ENCODE data around the gene SPATA4. TPM values are rescaled to one million over a fixed set of nuclear protein-coding genes. Genes with fewer than 3 reads are reported as not detected.
"Not testable (repeated sequence)": the region's sequence is repeated elsewhere in the genome, so short reads cannot be mapped to it uniquely, and the experiment has no call there.

Gene SPATA4
- 1.3 TPM in 1 of 2 replicates, not detected in the other for total RNA-seq
- polyA plus RNA-seq (2012), result 0.38 TPM

DNA sequence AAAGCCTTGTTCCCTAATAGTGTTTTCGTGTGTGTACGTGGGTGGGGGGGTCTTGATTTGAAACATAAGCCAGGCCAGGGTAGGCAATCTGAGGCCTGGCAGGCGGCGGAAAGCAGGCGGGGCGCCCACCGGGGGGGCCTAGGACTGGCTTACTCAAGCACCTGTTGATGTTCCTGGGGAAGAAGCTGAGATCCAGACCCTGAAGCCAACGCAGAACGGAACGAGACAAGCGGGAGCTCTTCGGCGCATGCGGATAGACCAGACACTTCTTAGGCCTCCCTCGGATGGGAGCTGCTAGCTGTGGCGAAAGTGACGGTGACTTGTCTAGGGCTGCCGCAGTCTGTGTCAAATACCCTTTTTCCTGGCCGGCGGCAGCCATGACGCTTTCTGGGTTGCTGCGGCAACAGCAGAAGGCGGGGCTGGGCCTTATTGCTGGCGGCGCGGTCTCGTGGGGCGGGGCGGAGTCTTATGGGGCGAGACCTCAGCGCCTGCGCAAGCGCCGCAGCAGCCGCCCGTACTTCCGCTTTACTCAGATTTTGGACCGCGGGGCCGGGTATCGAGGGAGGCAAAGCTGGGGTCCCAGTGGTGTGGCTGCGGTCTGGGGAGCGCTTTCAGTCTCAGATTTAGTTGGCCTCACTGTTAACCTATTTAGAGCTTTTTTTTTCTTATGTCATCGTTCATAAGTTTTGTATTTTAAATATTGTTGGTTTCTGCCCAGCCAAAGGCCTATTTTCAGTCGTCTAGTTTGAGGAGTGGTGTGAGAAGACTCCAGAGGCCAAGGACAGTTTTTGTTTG, at the start of gene SPATA4:
TSS of gene SPATA4 (minus strand) at position 402 of the 795 bp plus-strand sequence. CDS start at position 379, 23 bp downstream.
- DNase-seq (ENCODE audit: low read depth), result peak; percentile 94

- DNase-seq (ENCODE audit: low read depth), result no peak
Observed at GRCh38 chr4:176242764-176243347, 47.5 kb upstream of the SPATA4 start.

- DNase-seq (ENCODE audit: low read depth), result no peak
Observed at GRCh38 chr4:176241703-176242102, 46.3 kb upstream of the SPATA4 start.

DNA sequence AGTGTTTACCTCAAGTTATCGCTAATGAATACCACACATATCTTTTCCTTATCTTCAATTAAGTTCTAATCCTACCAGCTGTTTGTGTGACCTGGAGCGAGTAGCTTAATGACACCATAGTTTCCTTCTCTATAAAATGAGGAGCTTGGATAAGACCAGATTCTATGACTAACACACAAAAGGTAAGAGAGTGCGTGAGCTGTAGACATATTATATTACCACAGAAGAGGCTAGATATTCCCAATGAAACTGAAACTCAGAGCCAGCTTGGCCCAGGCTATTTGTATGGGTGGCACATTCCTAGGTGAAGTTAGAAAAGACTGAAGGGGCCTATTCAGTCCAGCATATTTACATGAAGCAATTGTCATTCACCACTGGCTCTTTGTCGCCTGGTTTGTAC, 43.4 kb upstream of the SPATA4 start:
- DNase-seq (ENCODE audit: low read depth), result peak; percentile 63

GRCh38 chr4:176238157-176238610, 42.8 kb upstream of the SPATA4 start:
- DNase-seq (ENCODE audit: low read depth), result peak; percentile 73

DNA sequence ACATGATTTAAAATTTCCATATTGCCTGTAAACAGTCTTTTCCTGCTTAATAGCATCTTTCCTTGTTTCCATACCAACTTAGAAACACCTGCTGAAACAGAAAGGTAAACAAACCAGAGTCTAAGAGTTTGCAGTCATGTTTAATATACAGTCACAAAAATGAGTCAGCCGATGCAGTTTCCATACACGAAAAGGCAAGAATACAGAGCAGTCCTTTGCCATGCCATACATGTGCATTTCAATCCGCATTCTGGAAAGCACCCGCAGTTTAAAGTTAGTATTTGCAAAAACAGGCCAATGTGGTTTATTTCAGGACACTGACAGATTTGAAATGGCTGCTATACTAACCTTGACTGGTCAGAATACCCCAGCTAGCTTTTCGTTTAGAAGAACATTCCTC, 41.6 kb upstream of the SPATA4 start:
- no peak for DNase-seq (ENCODE audit: low read depth)

- DNase-seq (ENCODE audit: low read depth), result no peak
Observed at GRCh38 chr4:176230836-176231235, 35.5 kb upstream of the SPATA4 start.

DNA sequence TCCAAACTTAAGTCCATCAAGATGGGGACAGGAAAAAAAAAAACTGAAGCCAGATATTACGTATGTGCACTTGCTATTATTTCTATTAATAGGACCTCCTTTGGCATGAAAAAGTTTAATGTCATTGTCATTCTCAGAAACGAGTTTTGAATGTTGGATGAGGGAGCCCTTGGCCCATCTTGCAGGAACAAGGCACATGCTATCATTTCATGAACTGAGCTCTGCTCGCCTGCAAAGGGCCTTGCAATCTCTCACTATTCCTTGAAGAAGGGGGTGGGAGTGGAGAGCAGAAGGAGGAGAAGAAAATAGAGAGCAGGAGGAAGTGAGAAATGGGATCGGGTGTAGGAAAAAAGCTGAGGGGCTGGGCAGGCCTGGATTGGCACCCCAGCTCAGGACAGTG, 34.3 kb upstream of the SPATA4 start:
- DNase-seq (ENCODE audit: low read depth), result no peak

GRCh38 chr4:176226736-176227135, 31.4 kb upstream of the SPATA4 start:
- no peak for DNase-seq (ENCODE audit: low read depth)

GRCh38 chr4:176223561-176223960, 28.2 kb upstream of the SPATA4 start:
- no peak for DNase-seq (ENCODE audit: low read depth)

GRCh38 chr4:176222149-176222548, 26.8 kb upstream of the SPATA4 start:
- no peak for DNase-seq (ENCODE audit: low read depth)

GRCh38 chr4:176217510-176217909, 22.1 kb upstream of the SPATA4 start:
- DNase-seq (ENCODE audit: low read depth), result no peak

DNA sequence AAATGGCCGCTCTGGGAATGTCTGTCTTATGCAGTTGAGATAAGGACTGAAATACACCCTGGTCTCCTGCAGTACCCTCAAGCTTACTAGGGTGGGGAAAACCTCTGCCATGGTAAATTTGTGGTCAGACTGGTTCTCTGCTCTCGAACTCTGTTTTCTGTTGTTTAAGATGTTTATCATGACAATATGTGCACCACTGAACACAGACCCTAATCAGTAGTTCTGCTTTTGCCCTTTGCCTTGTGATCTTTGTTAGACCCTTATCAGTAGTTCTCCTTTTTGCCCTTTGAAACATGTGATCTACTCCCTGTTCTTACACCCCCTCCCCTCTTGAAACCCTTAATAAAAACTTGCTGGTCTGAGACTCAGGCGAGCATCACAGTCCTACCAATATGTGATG, 17.0 kb upstream of the SPATA4 start:
- not testable (repeated sequence) for DNase-seq (ENCODE audit: low read depth)

GRCh38 chr4:176210579-176211296, 15.4 kb upstream of the SPATA4 start:
- no peak for DNase-seq (ENCODE audit: low read depth)

- peak; percentile 38 for DNase-seq (ENCODE audit: low read depth)
Observed at GRCh38 chr4:176210101-176210500, 14.7 kb upstream of the SPATA4 start.

- peak; percentile 52 for DNase-seq (ENCODE audit: low read depth)
Observed at GRCh38 chr4:176209535-176209934, 14.2 kb upstream of the SPATA4 start.

DNA sequence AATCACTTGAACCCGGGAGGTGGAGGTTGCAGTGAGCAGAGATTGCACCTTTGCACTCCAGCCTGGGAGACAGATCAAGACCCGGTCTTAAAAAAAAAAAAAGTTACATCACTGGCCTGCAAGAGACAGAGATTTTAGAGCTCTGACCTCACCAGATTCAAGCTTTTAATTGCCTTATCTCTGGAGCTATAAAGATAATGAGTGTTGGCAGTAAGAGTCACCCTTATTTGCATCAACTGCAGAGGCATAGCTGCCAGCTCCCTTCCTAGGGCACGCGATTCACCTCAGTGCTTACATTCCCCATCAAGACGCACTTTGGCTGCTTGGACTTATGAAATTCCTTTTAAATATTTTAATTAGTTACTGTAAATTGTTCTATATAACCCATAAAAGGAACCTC, 12.5 kb upstream of the SPATA4 start:
- DNase-seq (ENCODE audit: low read depth), result no peak

DNA sequence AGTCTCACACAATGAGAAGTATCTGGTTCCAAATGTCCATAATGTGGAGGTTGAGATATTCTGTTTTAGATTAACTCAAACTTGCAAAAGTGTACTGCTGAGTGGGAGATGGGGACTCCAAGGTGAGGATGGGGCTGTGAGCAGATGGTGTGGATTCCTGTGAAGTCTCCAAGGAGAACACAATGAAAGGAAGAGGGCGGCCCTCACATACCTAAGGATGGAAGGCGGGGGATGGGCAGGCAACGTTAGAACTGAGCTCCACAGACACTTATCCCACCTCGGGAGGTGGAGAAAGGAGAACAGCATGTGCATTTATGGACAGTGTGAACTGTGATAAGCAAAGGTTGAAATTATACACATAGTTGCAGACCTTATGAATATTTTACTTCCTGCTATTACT, 9.9 kb upstream of the SPATA4 start:
- DNase-seq (ENCODE audit: low read depth), result no peak

GRCh38 chr4:176198316-176198903, 3.0 kb upstream of the SPATA4 start:
- no peak for DNase-seq (ENCODE audit: low read depth)

- no peak for DNase-seq (ENCODE audit: low read depth)
Observed at GRCh38 chr4:176193938-176194337, 1.4 kb downstream of the SPATA4 start.

DNA sequence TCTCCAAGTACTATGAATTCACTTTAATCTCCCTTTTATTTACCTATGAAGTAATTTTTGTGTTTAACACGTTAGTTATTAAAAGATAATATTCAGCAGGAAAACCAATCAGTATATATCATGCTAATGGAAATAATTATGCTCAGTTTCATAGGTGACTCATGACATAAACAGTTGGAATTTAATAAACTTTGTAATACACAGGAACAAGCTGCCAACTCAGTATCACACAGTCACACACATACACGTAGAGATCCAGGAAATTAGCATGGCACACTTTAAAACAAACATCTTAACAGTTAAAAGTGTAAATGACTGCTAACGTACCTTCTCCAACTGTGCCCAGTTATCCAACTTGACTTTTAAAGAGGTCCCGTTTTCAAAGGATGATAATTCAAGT, 2.3 kb downstream of the SPATA4 start:
- no peak for DNase-seq (ENCODE audit: low read depth)

GRCh38 chr4:176191974-176192373, 3.4 kb downstream of the SPATA4 start:
- DNase-seq (ENCODE audit: low read depth), result peak; percentile 52
